Activated CD4-positive, alpha-beta T cell treated with anti-CD3 and anti-CD28 coated beads, Interleukin-2, Interleukin-4, amounts not matched to agents 100 ng/mL and 50 ng/mL, durations not matched to agents 16 hours and 8 hours (primary cell): ENCODE results near the gene EXD3.
"Not testable (repeated sequence)": the region's sequence is repeated elsewhere in the genome, so short reads cannot be mapped to it uniquely, and the experiment has no call there.

Experiments
- DNase-seq: peaks from one replicate; pipeline ENCODE4 v3.0.0-alpha.2; 2020; ENCODE audit warnings: low spot score

The EXD3 gene

DNA sequence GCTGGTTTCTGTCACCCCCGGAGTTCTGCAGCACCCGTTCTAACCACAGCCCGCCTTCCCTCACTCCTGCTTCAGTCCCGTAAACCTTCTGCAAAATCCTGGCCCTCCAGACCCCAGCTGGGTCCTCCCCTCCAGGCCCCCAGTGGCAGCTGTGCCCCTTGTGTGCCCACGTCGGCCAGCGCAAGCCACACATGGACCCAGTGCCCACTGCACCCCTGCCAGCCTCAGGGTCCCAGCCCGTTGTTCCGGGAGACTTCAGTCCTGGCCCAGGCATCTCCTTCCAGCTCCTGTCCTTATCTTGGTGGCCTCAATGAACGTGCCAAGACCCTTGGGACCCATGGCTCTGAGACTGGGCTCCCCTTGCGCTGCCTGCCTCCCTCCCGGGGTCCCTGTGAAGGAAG, 43.2 kb downstream of the EXD3 start:
- no peak for DNase-seq

DNA sequence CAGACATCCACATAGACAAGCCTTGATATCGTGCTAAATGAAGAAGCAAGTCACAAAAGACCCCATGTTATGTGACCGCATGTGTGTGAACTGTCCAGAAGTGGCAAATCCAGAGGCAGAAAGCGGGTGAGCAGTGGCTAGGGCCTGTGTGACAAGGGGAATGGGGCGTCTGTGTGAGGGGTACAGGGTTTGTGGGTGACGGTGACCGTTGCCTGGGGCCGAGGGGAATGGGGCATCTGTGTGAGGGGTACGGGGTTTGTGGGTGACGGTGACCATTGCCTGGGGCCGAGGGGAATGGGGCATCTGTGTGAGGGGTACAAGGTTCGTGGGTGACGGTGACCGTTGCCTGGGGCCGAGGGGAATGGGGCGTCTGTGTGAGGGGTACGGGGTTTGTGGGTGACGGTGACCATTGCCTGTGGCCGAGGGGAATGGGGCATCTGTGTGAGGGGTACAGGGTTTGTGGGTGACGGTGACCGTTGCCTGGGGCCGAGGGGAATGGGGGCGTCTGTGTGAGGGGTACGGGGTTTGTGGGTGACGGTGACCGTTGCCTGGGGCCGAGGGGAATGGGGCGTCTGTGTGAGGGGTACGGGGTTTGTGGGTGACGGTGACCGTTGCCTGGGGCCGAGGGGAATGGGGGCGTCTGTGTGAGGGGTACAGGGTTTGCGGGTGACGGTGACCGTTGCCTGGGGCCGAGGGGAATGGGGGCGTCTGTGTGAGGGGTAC, 44.1 kb downstream of the EXD3 start:
- DNase-seq, result not testable (repeated sequence)

DNA sequence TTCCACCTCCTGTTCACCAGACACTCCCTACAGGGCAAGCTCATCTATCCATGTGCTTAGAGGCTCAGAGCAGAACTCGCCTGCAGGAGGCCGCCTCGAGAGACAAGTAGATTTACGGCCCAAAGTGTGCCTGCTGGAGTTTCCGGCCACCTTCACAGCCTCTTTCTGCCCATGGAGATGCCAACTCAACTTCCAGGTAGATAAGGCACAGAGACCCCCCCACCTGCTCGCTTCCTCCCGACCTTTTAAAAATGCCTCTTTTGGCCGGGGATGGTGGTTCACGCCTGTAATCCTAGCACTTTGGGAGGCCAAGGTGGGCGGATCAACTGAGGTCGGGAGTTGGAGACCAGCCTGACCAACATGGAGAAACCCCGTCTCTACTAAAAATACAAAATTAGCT, 46.6 kb downstream of the EXD3 start:
- DNase-seq, result no peak

DNA sequence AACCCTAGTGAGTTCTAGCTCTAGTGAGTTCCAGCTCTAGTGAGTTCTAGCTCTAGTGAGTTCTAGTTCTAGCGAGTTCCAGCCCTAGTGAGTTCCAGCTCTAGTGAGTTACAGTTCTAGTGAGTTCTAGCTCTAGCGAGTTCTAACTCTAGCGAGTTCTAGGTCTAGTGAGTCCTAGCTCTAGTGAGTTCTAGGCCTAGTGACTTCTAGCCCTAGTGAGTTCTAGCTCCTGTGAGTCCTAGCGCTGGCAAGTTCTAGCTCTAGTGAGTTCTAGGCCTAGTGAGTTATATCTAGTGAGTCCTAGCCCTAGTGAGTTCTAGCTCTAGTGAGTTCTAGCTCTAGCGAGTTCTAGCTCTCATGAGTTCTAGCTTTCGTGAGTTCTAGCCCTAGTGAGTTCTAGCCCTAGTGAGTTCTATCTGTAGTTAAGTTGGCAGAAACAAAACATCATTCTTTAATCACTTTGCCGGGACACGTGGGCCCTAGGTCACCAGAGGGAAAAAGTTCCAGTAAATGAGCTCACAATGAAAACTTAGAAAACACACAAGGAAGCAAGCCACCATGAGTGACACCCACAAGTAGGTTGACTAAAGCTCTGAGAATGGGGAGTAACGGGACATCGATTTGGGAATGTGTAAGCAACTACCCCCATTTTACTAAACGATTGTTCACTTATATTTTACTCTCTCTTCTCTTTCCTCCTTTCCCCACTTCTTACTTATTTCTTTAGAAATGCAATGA, 47.5 kb downstream of the EXD3 start:
- DNase-seq, result no peak

DNA sequence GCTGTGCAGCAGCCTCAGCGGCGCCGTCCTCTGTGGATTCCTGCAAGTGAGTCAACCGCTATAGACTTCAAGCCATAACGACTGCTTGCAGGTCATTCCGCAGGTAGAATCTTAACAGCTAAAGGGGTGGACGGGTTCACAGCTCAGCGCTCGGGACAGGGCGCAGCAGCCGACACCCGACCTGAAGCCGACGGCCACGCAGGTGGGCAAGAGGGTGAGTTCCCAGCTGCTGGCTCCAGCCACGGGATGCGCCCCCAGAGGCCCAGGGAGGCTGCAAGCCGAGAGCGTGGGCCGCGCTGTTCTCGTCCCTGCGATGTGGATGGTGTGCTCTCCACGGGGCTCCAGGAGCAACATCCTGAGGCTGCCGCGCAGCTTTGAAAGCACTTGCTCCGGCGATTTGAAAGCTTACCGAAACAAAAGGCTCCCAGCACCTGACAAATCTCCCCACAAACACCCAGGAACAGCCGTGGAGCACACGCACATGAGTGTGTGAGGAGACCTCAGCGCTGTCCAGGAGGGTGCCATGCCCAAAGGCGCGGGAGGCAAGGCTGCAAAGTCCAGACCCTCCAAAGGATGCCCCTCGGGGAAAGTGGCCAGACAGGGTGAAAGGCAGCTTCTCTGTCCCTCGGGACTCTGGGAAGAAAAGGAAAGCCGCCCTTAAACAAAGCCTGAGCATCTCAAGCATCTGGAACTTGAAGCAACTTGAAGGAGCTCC, 48.7 kb downstream of the EXD3 start:
- DNase-seq, result no peak

DNA sequence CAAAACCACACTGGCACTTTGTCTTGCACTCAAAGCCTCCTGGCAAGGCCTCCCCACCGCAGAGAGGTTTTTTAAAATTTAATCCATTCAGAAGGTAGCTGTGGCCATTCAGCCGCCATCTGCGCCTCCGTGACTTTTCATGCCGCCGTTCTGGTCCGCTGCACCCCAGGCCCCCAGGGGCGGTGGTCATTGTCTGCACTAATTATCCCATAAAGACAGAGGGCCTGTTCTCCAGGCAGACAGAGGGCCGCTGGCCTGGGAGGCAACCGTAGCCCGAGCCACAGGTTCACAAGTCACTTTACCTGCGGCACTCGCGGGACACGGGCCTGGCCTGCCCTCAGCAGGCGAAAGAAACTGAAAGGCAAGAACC, 49.4 kb downstream of the EXD3 start:
- no peak for DNase-seq

DNA sequence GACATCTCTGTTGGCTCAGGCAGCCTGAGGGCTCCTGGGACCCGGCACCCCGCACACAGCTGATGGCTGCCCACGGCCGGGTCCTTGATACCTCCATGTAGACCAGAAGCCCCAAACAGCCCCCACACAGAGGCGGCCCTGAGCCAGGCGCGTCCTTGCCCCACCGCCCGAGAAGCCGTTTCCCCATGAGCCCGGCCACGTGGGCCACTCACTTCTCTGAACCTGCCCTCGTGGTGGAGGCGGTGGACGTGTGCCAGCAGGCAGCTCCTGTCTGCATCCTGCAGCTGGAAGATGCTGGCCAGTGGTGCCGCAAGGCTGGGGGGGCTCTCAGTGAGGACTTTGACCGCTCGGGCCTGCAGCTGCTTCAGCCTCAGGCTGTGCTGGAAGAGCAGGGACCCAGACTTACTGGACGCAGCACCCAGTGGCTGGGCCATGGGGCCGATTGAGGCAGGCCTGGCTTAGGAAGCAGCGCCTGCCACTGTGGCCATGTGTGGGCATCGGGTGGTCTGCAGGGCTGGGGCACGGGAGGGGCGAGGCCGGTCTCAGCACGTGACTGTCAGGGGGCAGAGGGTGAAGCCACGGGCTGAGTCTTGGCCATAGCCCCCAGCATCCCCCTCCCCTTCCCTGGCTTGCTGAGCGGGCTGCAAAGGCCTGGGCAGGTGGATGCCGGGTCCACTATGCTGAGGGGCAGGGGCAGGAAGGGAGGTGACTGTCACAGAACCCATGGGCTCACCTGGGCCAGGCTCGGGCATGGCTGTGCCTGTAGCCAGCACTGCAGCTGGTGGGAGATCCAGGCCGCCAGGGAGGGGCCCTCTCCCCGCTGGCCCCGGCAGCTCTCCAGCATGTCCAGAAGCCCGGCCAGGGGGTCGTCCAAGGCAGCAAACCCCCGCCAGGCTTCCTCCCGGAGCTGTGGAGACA, 50.0 kb downstream of the EXD3 start:
- no peak for DNase-seq

DNA sequence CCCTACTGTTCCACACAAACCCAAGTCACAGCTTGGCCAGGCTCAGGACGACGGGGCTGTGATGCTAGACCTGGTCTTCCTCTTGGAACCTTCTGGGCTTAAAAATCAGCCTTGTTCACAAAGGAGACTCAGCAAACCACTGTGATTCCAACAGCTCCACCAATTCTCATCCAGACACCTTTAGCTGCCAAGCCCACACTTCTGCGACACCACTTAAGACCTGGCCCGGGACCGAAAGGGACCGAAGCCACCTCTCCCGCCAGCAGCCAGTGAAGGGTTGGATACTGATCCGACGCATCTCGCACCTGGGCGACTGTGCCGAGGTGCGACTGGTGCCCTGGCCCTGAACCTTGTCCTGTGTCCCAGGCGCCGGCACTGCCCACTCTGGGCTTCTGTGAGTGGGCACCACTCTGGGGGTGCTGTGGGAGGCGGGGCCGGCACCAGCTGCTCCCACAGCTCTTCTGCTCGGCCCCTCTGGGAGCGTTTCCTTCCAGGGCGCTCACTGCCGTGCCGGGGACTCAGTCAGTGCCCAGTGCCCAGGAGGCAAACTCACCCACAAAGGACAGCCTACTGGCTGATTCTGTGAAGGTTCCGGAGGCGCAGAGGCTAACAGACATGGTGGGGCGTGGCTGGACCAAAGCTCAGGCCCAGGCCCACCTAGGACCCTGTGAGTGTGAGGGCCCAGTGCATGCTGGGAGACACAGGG, 50.9 kb downstream of the EXD3 start:
- no peak for DNase-seq

DNA sequence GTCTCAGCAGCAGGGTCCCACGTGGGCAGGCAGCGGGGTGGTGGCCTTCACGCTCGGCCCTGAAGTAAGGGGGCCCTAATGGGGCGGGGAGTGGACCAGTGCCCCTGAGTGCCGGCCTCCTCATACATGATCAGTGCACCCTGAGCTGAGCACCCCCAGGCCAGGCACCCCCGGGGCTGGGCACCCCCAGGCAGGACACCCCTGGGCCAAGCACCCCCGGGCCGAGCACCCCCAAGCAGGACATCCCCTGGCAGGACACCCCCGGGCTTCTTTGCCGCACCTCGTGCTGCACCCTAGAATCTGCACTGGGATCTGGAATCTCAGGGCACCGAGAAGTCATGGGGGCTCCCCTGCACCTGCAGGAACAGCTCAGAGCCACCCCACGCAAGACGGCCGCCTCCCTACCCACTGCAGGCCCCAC, 51.4 kb downstream of the EXD3 start:
- DNase-seq, result no peak

DNA sequence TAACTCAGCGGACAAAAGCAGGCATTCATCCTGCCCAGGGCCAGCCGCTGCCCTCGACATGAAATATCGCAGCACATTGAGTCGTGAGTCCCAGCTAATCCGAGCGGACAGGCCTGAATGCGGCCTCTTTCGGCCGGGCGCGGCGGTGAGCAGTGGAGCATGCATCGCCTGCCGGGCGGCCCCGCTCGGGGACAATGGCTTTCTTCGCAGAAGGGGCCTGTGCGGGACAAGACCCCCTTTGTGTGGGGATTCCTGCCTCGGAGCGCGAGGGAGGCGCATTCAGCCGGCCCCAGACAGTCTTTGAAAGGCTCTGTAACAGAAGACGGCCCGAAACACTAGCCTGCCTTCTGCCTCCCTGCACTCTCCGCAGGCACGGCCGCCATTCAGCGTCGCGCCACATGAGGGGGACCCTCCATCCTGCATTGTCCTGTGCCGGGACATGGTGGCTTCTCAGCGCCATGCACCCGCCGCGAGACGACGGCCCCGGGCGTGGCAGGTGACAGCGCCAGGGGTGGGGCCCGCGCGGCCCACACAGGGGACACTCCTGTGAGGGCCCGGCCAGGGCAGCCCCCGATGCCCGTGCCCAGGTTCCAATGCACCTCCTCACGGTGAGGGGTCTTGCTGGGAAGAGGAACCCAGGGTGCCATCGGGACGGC, 52.0 kb downstream of the EXD3 start:
- no peak for DNase-seq

DNA sequence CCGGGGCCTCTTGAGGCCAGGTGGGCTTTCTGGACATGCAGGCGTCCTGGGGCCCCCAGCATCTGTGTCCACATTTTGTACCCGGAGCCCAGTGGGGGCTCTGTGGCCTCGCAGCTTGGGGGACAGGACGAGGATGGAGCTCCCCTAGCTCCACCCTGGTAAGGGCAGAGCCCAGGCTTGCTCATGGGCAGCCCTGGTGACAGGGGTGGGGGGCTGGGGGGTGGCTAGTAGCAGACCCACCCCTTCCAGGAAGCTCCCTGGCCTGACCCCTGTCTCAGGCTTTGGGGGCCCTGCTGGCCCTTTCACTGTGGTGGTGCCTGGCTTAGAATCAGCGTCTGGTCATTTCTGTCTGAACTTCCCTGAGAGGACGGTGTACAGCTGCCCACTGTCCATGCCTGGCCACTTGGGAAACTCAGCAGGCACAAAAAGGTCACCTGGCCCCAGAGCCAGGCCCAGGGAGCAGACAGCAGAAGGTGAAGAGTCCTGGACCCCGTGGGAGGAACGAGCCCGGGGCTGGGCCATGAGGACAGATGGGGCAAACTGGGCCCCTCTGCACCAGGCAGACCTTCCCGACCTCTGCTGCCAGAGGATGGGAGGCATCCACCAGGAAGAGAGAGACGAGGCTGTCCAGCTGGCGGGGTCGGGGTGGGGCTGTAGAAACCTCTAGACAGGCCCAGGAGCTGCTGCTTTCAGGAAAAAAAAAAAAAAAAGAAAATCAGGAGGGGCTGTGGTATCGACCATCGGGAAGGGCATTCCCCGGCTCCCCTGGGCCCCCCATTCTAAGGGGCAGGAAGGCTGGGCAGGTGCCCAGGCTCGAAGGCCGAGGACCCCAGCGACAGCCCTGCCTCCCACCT, 52.8 kb downstream of the EXD3 start:
- DNase-seq, result no peak

DNA sequence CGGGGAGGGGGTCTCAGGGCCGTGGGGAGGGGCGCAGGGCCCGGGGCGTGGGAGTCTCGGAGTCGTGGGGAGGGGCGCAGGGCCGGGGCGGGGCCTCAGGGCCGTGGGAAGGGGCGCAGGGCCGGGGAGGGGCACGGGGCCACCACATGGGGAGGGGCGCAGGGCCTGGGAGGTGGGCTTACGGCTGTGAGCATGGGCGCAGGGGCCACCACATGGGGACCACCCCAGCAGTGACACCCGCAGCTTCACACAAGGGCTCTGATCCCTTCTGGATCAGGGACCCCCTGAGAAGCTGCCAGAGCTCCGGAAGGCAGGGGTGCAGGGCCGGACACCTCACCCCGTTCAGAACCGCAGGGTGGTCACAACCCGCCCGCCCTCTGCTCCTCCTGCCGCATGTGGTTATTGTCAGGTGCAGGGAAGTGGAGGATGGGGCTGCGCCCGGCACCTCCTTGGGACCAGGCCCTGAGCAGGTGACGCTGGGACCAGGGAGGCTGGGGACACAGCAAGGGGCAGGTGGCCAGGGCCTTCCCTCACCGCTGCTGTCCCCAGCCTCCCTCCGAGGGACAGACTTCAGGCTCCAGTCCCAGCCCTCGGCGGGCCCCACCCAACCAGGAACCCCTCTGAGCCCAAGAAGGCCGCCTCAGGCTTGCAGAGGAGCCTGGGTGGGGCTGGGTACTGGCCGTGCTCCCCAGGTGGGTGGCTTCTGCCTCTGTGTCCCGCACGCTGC, 53.7 kb downstream of the EXD3 start:
- DNase-seq, result no peak

DNA sequence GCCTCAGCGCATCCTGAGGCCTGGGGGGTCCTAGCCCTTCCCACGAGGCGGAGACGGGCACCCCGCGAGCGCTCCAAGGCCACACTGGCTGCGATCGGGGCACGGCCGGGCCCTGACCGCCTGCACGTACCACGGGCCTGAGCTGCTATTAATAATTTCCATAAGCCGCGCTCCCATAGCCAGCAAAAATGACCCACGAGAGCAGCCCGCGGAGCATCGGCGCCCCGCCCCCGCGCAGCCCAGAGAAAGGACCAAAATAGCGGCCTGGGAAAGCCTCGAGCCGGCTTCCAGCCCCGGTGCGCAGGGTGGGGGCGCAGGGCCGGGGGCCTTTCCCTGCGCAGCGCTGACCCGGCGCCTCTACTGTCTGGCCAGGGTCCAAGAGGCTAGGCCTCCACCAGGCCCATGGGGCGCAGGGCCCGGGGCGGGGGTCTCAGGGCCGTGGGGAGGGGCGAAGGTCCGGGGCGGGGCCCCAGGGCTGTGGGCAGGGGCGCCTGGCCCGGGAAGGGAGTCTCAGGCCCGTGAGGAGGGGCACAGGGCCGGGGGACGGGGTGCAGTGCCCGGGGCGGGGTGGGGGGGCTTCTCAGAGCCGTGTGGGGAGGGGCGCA, 54.4 kb downstream of the EXD3 start:
- DNase-seq, result no peak

DNA sequence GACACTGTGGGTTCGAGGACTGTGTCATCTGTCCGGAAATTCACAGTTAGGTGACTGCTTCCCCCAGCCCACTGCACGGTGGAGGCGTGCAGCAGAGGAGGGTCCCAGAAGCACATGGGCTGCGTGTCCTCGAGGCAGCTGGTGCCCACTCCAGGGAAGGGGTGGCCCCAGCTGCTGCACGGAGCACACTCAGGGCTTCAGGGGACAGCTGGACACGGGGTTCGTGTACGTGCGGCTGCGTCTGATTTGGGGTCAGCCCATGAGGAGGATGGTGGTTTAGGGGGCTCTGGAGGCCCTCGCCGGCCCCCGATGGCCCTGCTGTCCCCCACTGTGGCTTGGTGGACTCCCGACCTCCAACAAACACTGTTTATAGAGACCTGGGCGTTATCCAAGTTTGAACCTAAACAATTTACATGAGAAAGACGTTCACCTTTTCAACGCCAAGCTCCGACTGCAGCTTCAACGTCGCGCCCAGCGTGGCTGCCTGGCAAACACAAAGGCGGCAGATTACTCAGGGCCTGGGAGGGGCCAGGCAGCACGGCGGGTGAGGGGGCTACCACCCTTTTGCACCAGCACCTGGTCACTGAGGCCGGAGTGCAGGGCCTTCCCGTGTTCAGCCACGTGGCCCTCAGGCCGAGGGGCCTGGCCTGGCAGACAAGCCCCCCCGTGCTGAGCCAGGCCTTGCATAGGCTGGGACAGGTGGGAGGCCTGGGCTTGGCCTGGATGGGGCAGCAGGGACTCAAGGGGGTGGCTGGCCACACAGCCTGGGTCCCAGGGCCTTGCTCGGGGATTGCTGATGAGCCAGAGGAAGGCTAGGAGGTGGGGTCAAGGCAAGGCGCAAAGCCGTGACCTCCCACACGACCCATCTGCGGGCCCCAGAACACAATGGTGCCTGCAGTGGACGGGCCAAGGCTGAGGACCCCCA, 55.2 kb downstream of the EXD3 start:
- DNase-seq, result no peak

DNA sequence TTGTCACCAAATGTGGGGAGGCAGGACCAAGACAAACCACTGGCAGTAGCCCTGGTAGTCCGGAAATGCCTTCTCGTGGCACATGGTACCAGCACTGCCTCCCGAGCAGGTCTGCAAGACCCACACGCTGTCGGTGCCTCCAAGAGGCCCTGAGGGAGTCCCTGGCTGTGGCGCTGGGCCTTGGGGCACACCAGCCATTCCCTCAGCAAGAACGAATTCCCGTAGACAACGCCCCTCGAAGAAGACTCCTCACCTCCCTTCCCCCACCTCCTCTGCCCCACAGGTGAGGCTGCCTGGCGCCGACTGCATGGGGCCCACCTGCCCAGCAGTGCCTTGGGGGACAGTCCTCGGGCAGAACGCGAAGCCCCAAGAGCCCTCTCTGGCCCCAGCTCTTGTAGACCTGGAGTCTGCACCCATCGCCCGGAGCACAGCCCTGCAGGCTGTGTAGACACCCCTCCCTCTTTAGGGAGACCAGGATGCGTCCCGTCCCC, 56.0 kb downstream of the EXD3 start:
- no peak for DNase-seq

DNA sequence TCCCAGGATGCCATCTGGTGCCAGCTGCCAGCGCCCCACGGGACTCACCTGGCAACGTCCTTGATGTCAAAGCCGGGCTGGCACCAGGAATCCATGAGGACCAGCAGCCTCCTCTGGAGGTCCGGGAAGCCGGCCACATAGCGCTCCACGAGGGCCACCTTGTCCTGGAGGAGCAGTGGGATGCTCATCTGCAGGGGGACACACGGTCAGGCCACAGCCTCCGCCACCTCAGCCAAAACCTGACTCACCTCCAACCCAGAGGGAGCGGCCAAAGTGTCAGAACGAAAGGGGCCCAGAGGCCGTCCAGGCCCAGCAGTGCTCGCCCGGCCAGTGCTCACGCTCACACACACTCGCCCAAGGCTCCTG, 56.5 kb downstream of the EXD3 start:
- no peak for DNase-seq

DNA sequence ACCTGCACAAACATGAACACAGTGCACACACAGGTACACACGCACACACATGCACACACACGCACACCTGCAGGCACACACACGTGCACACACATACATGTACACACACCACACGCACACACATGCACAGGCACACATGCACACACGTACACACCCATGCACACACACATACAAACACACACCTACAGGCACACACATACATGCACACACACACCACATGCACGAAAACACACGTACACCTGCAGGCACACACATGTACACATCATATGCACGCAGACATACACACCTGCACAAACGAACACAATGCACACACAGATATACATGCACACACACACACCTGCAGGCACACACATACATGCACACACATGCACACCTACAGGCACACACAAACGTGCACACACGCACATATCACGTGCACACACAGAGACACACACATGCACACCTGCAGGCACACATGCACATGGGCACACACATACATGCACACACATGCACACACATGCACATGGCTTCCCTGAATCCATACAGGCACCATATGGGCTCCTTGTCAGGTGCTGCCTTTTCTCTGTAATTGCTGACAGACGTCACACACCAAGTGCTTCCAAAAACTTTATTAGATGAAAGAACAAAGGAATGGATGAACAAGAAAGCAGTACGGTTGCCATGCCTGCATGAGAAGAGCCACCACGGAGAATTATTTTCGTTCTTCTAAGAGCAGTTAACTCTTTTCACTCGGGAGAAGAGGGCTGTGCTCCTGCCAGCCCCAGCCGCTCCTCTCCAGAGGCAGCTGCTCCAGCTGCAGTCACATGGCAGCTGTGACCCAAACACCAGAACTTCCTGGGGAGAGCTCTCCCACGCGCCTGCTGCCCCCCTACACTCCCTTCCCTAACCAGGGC, 57.2 kb downstream of the EXD3 start:
- no peak for DNase-seq
